Measurements from ENCODE around the gene PBRM1. TPM values are rescaled to one million over a fixed set of nuclear protein-coding genes. Genes with fewer than 3 reads are reported as not detected.

PBRM1 gene
- total and polyA plus RNA-seq, 2 donors (not counting 3 experiments of a cell fraction or from before 2014, with no cell fraction given) = 26.7 to 87.1 TPM

DNA sequence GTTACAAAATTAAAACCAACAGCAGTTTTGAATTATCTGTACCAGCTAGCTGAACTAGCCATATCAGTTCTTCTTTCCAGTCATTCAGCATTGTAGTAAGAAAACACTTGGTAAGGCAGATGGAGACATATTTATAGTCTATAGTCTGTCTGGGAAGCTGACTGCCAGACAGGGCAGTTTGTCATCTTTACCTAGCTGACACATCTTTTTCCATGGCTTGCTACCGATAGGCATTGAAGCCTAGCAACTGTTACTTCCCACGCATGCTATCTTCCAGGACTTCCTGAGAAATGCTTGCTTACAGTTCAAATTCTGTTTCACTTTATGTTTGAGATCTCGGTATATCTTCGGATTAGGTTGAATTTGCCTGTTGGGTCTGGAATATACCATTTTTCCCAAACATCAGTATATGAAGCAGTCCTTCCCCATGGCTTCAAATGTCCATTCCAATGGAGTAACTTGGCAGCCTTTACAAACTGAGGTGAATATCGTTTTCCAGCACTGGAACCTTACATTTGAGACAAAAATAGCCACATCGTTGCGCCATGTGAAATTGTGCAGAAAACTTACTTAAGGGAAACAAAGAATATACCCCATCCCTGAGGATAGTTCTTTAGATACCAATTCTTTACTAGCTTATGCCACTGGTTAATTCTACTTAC is 8.9 kb upstream of the PBRM1 start:
- dilution Hi-C loops (cut with MboI; ENCODE audit: extremely low pct_ligation_motif_present, low sequenced_read_pairs) = no loop called here
- TF ChIP-seq, protein P1, sequence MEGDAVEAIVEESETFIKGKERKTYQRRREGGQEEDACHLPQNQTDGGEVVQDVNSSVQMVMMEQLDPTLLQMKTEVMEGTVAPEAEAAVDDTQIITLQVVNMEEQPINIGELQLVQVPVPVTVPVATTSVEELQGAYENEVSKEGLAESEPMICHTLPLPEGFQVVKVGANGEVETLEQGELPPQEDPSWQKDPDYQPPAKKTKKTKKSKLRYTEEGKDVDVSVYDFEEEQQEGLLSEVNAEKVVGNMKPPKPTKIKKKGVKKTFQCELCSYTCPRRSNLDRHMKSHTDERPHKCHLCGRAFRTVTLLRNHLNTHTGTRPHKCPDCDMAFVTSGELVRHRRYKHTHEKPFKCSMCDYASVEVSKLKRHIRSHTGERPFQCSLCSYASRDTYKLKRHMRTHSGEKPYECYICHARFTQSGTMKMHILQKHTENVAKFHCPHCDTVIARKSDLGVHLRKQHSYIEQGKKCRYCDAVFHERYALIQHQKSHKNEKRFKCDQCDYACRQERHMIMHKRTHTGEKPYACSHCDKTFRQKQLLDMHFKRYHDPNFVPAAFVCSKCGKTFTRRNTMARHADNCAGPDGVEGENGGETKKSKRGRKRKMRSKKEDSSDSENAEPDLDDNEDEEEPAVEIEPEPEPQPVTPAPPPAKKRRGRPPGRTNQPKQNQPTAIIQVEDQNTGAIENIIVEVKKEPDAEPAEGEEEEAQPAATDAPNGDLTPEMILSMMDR (IDR thresholded peaks at IDR 0.05; ENCODE audit: extremely low read depth in 1 of 2, insufficient read depth in 1 of 2, low read depth in 1 of 2, low read length in 2 of 2) = no peak
- TF ChIP-seq, protein P2, sequence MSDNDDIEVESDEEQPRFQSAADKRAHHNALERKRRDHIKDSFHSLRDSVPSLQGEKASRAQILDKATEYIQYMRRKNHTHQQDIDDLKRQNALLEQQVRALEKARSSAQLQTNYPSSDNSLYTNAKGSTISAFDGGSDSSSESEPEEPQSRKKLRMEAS (IDR thresholded peaks at IDR 0.05; ENCODE audit: insufficient read depth, insufficient read length) = no peak
- TF ChIP-seq GATA2 (IDR thresholded peaks at IDR 0.05; ENCODE audit: insufficient read depth, insufficient read length, low read depth, low read length) (no peak), JUN (IDR thresholded peaks at IDR 0.05; ENCODE audit: borderline replicate concordance, insufficient read depth, insufficient read length, low read depth) (no peak)
- Histone ChIP-seq H3K9me1 (replicated peaks; ENCODE audit: control insufficient read depth, extremely low read depth, insufficient read depth, low read length) (no peaks in the 10 kb centered on the region), H3K27me3 (ENCODE audit: control insufficient read depth in 2 of 2, insufficient read depth in 2 of 2, low read length in 2 of 2) (no peaks in the 10 kb centered on the region), H3K9ac (replicated peaks; ENCODE audit: extremely low read depth, insufficient read depth, low read length) (no peak overlapping the region), H3K27ac (ENCODE audit: insufficient read depth, low read depth, low read length) (no peak overlapping the region), H3K4me2 (ENCODE audit: insufficient read depth, low read length) (no peak overlapping the region), H3K4me1 (ENCODE audit: control insufficient read depth, extremely low read depth, insufficient read depth, low read length) (no peaks in the 10 kb centered on the region), H3K9me3 (replicated peaks; ENCODE audit: control insufficient read depth, insufficient read depth, low read length) (no peaks in the 10 kb centered on the region), H4K20me1 (replicated peaks; ENCODE audit: control insufficient read depth, extremely low read depth, insufficient read depth, low read length) (peaks cover 2% of the 10 kb centered on the region), H3K36me3 (ENCODE audit: control insufficient read depth in 2 of 2, extremely low read depth in 1 of 2, insufficient read depth in 2 of 2, low read length in 2 of 2) (peaks cover 40 to 55% of the 10 kb centered on the region in 2 experiments), H2AFZ (ENCODE audit: low read depth, low read length) (no peak overlapping the region), H3K4me3 (replicated peaks in 1 of 3; ENCODE audit: insufficient read depth in 1 of 3, low read depth in 1 of 3, low read length in 3 of 3) (no peak overlapping the region), H3K79me2 (ENCODE audit: control insufficient read depth, insufficient read depth, low read length) (peaks cover 18% of the 10 kb centered on the region)
- ChIA-PET POLR2A (no interaction called here), CTCF (no interaction called here)
- FAIRE-seq (no peak), DNase-seq (ENCODE audit: low read depth, low spot score) (no peak)
- TSS peak; percentile 53 for BruUV-seq (replicated peaks)
- intact Hi-C loops (cut with micrococcal nuclease) = no loop called here

DNA sequence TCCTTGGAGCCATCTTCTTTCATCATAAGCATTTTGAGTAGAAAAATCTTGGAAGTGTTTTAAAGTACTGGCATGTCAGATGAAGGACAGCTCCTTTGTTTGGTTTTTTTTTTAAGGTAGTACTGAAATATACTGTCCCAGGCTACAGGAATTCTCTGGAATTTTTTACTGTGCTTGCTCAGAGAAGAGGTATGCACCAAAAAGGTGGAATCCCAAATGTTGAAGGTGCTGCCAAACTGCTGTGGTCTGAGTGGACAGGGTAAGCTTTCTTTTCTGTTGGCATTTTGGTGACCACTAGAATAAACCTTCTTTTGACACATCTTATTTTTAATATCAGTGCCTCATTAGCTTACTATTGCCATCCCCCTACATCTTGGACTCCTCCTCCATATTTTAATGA is 7.4 kb upstream of the PBRM1 start:
- intact Hi-C loops (cut with micrococcal nuclease) = no loop called here
- TF ChIP-seq, protein P1 (IDR thresholded peaks at IDR 0.05; ENCODE audit: extremely low read depth in 1 of 2, insufficient read depth in 1 of 2, low read depth in 1 of 2, low read length in 2 of 2) = no peak
- no peak for TF ChIP-seq JUN (IDR thresholded peaks at IDR 0.05; ENCODE audit: borderline replicate concordance, insufficient read depth, insufficient read length, low read depth)
- TF ChIP-seq, protein P2 (IDR thresholded peaks at IDR 0.05; ENCODE audit: insufficient read depth, insufficient read length) = no peak
- no peak for TF ChIP-seq POLR2A (IDR thresholded peaks at IDR 0.05; ENCODE audit: low read depth, low read length)
- TF ChIP-seq FOS (IDR thresholded peaks at IDR 0.05; ENCODE audit: borderline replicate concordance, insufficient read depth, low read length) = no peak
- no peak for TF ChIP-seq EZH2 (IDR thresholded peaks at IDR 0.05; ENCODE audit: borderline replicate concordance, low read depth, low read length, severe bottlenecking)
- TF ChIP-seq POLR2AphosphoS5 (IDR thresholded peaks at IDR 0.05; ENCODE audit: insufficient read depth, low read depth, low read length) = no peak
- Histone ChIP-seq H2AFZ (ENCODE audit: low read depth, low read length) (no peak overlapping the region), H4K20me1 (replicated peaks; ENCODE audit: control insufficient read depth, extremely low read depth, insufficient read depth, low read length) (peaks cover 2% of the 10 kb centered on the region), H3K27me3 (ENCODE audit: control insufficient read depth in 2 of 2, insufficient read depth in 2 of 2, low read length in 2 of 2) (no peaks in the 10 kb centered on the region), H3K27ac (ENCODE audit: insufficient read depth, low read depth, low read length) (no peak overlapping the region), H3K79me2 (ENCODE audit: control insufficient read depth, insufficient read depth, low read length) (peaks cover 33% of the 10 kb centered on the region), H3K9me3 (replicated peaks; ENCODE audit: control insufficient read depth, insufficient read depth, low read length) (no peaks in the 10 kb centered on the region), H3K4me3 (replicated peaks in 1 of 3; ENCODE audit: insufficient read depth in 1 of 3, low read depth in 1 of 3, low read length in 3 of 3) (no peak overlapping the region), H3K9me1 (replicated peaks; ENCODE audit: control insufficient read depth, extremely low read depth, insufficient read depth, low read length) (no peaks in the 10 kb centered on the region), H3K9ac (replicated peaks; ENCODE audit: extremely low read depth, insufficient read depth, low read length) (no peak overlapping the region), H3K36me3 (ENCODE audit: control insufficient read depth in 2 of 2, extremely low read depth in 1 of 2, insufficient read depth in 2 of 2, low read length in 2 of 2) (peaks cover 50 to 68% of the 10 kb centered on the region in 2 experiments), H3K4me1 (ENCODE audit: control insufficient read depth, extremely low read depth, insufficient read depth, low read length) (no peaks in the 10 kb centered on the region), H3K4me2 (ENCODE audit: insufficient read depth, low read length) (no peak overlapping the region)
- DNase-seq (ENCODE audit: low read depth, low spot score) (no peak), FAIRE-seq (no peak)
- CTCF ChIA-PET = interaction anchor here (1.3 kb wide), 1 partner anchor 12 kb away, joined by 3 read pairs; the partner anchor contains the start of genes GLT8D1 and SPCS1
- dilution Hi-C loops (cut with MboI; ENCODE audit: extremely low pct_ligation_motif_present, low sequenced_read_pairs) = no loop called here
- POLR2A ChIA-PET = no interaction called here
- BruUV-seq (replicated peaks) = no TSS peak
